ENCODE measurements around the gene MYOM3. TPM values are rescaled to one million over a fixed set of nuclear protein-coding genes. Genes with fewer than 3 reads are reported as not detected.
A peak's percentile ranks its signal among the peaks of the same experiment; 100 is the strongest.

Gene MYOM3
- total and polyA plus RNA-seq, 8 donors: 0.12 to 1.8 (median 0.18) TPM; not detected in 1

GRCh38 chr1:24058671-24059455, 53.1 kb downstream of the MYOM3 start:
- Histone ChIP-seq H3K36me3 (no peaks in the 10 kb centered on the region), H3K4me3 (no peak overlapping the region), H3K9me3 (peaks cover 0 to 13% (median 3%) of the 10 kb centered on the region in 4 donors), H3K27ac (no peak overlapping the region), H3K4me1 (no peaks in the 10 kb centered on the region), H3K27me3 (no peaks in the 10 kb centered on the region)
- no peak for DNase-seq
- WGBS, 5 donors: 87 to 93% (median 91%) methylated on average over 14 of the region's 14 CpGs
- intact Hi-C loops (cut with DNase I; ENCODE audit: low total_unique reads): no loop called here
- no peak for TF ChIP-seq EP300 (IDR thresholded peaks at IDR 0.05)

GRCh38 chr1:24057171-24057570, 54.8 kb downstream of the MYOM3 start:
- no peak overlapping the region for H3K4me3 ChIP-seq
- H3K27ac ChIP-seq: no peak overlapping the region
- no peak for DNase-seq
- TF ChIP-seq CTCF (IDR thresholded peaks at IDR 0.05) (no peak), EP300 (IDR thresholded peaks at IDR 0.05) (no peak), POLR2AphosphoS5 (IDR thresholded peaks at IDR 0.05) (no peak), POLR2A (IDR thresholded peaks at IDR 0.05) (no peak)
- H3K36me3 ChIP-seq: no peaks in the 10 kb centered on the region
- peaks cover 0 to 5% (median under 1%) of the 10 kb centered on the region in 4 donors for H3K9me3 ChIP-seq
- H3K27me3 ChIP-seq: no peaks in the 10 kb centered on the region
- intact Hi-C loops (cut with DNase I; ENCODE audit: low total_unique reads): no loop called here
- H3K4me1 ChIP-seq: peaks cover 0 to 1% (median 0%) of the 10 kb centered on the region in 4 donors
- 93 to 97% (median 94%) methylated on average over 13 of the region's 13 CpGs for WGBS, 5 donors

- intact Hi-C loops (cut with DNase I; ENCODE audit: low total_unique reads): no loop called here
- no peak overlapping the region for H3K4me3 ChIP-seq
- H3K9me3 ChIP-seq: no peaks in the 10 kb centered on the region
- H3K27ac ChIP-seq: no peak overlapping the region
- H3K27me3 ChIP-seq: no peaks in the 10 kb centered on the region
- peaks cover 0 to 9% (median 0%) of the 10 kb centered on the region in 4 donors for H3K4me1 ChIP-seq
- TF ChIP-seq POLR2A (IDR thresholded peaks at IDR 0.05) (no peak), EP300 (IDR thresholded peaks at IDR 0.05) (no peak), CTCF (IDR thresholded peaks at IDR 0.05) (no peak), POLR2AphosphoS5 (IDR thresholded peaks at IDR 0.05) (no peak)
- no peak for DNase-seq
- H3K36me3 ChIP-seq: no peaks in the 10 kb centered on the region
- 80 to 85% (median 83%) methylated on average over 7 to 8 of the region's 8 CpGs for WGBS, 5 donors
Observed at GRCh38 chr1:24055681-24056080, 56.3 kb downstream of the MYOM3 start.

- WGBS, 5 donors: 72 to 80% (median 73%) methylated on average over 6 of the region's 6 CpGs
- DNase-seq: peak in 1 of 2 donors; percentile 20
- intact Hi-C loops (cut with DNase I; ENCODE audit: low total_unique reads): no loop called here
- H3K36me3 ChIP-seq: no peaks in the 10 kb centered on the region
- no peak for TF ChIP-seq EP300 (IDR thresholded peaks at IDR 0.05)
- TF ChIP-seq POLR2A (IDR thresholded peaks at IDR 0.05): no peak
- no peak for TF ChIP-seq CTCF (IDR thresholded peaks at IDR 0.05)
- no peak for TF ChIP-seq POLR2AphosphoS5 (IDR thresholded peaks at IDR 0.05)
- peaks cover 0 to 15% (median 3%) of the 10 kb centered on the region in 4 donors for H3K4me1 ChIP-seq
- H3K4me3 ChIP-seq: no peak overlapping the region
- no peak overlapping the region for H3K27ac ChIP-seq
- no peaks in the 10 kb centered on the region for H3K9me3 ChIP-seq
- H3K27me3 ChIP-seq: no peaks in the 10 kb centered on the region
Observed at GRCh38 chr1:24052220-24052619, 59.7 kb downstream of the MYOM3 start.

Data from stomach (tissue), 9 donors.